K562 (cell line): ENCODE data around the gene MYBPHL. TPM values are rescaled to one million over a fixed set of nuclear protein-coding genes. Genes with fewer than 3 reads are reported as not detected.

Experiments
- ATAC-seq: fragments of 200-7000 bp; cut with Tn5 transposase; 3 replicates; pipeline ENCODE4 v1.9.1; 2020; ENCODE audit warnings: moderate library complexity
- BruUV-seq: library from RNA; stranded (reverse); fragments of 400-500 nt; replicated peaks from 2 replicates; lab custom pipeline; 2021; lab: Mats Ljungman, UMichigan
- CTCF ChIA-PET: fragments of 300-600 bp; formaldehyde crosslinking; extraction: SDS; loops from one replicate; lab custom pipeline; 2021; ENCODE audit warnings: low intra/inter-chr PET ratio; lab: Yijun Ruan, JAX
- POLR2A ChIA-PET: fragments of 300-600, 350-650 bp; sonication (Branson Sonifier 250); formaldehyde crosslinking; extraction: SDS; loops from one replicate; lab custom pipeline; 2021; ENCODE audit warnings: antibody characterized with exemption, inconsistent platforms; lab: Yijun Ruan, JAX
- DNase-seq, 4 experiments: peaks; one replicate each; pipeline versions ENCODE4 v3.0.0 to v3.0.0-alpha.2; 2011 to 2018; ENCODE audit warnings: low spot score in 3 of 4, mixed read lengths in 3 of 4; ENCODE audit errors: extremely low read depth in 1 of 4
- FAIRE-seq: peaks from 2 replicates; lab custom pipeline; 2011; peaks lifted over from hg19 to GRCh38; lab: Jason Lieb, UNC
- H2AFZ ChIP-seq: 2 replicates; pipeline ENCODE4 v1.6.0; 2011; ENCODE audit warnings: low read depth, low read length, control low read depth, inconsistent platforms
- H3K27ac ChIP-seq: fragments of 200-600 bp; 3 replicates; pipeline ENCODE4 v1.8.0; 2011; ENCODE audit warnings: low read depth, mild to moderate bottlenecking, control low read depth, inconsistent platforms, low read length, moderate library complexity, mixed read lengths; ENCODE audit errors: extremely low read depth
- H3K27me3 ChIP-seq, 2 experiments: fragments of 300-600 bp in 1 of 2; 2 replicates in 1 of 2; 3 replicates in 1 of 2; pipeline versions ENCODE4 v1.6.0 to v1.8.0; 2011; ENCODE audit warnings: inconsistent platforms in 2 of 2, low read length in 2 of 2, mild to moderate bottlenecking in 1 of 2, mixed read lengths in 1 of 2, moderate library complexity in 1 of 2; ENCODE audit not compliant: control insufficient read depth in 2 of 2, insufficient read depth in 2 of 2
- H3K36me3 ChIP-seq: fragments of 300-600 bp; 3 replicates; pipeline ENCODE4 v1.8.0; 2011; ENCODE audit warnings: mild to moderate bottlenecking, low read length, inconsistent platforms; ENCODE audit not compliant: control insufficient read depth, insufficient read depth
- H3K4me1 ChIP-seq, 2 experiments: fragments of 200-600 bp in 1 of 2; replicated peaks in 1 of 2; 2 replicates in 1 of 2; 3 replicates in 1 of 2; pipeline versions ENCODE4 v1.5.1 to v1.8.0; 2011; ENCODE audit warnings: inconsistent platforms in 2 of 2, low read length in 2 of 2, mild to moderate bottlenecking in 1 of 2, mixed read lengths in 1 of 2, moderate library complexity in 1 of 2; ENCODE audit not compliant: control insufficient read depth in 2 of 2, insufficient read depth in 2 of 2
- H3K4me2 ChIP-seq: 2 replicates; pipeline ENCODE4 v1.6.1; 2011; ENCODE audit warnings: low read length, control low read depth, inconsistent platforms, mixed read lengths; ENCODE audit not compliant: insufficient read depth
- H3K4me3 ChIP-seq: fragments of 200-600 bp; sonication (generic), shearing (Covaris generic); 2 replicates; pipeline ENCODE4 v1.5.1; 2016; ENCODE audit warnings: control low read depth, inconsistent platforms
- H3K79me2 ChIP-seq: fragments of 200-600 bp; 3 replicates; pipeline ENCODE4 v1.8.0; 2011; ENCODE audit warnings: low read length, inconsistent platforms; ENCODE audit not compliant: control insufficient read depth, insufficient read depth
- H3K9ac ChIP-seq, 2 experiments: 2 replicates each; pipeline versions ENCODE4 v1.6.0 to v1.6.1; 2011; ENCODE audit warnings: low read depth in 2 of 2, low read length in 2 of 2, control low read depth in 1 of 2, inconsistent platforms in 1 of 2, mild to moderate bottlenecking in 1 of 2, mixed read lengths in 1 of 2; ENCODE audit not compliant: insufficient read depth in 1 of 2
- H3K9me1 ChIP-seq: one replicate; pipeline ENCODE4 v1.6.0; 2011; ENCODE audit warnings: inconsistent platforms, mild to moderate bottlenecking, low read length, moderate library complexity; ENCODE audit not compliant: control insufficient read depth, insufficient read depth
- H3K9me3 ChIP-seq: replicated peaks from 2 replicates; pipeline ENCODE4 v1.5.1; 2011; ENCODE audit warnings: low read depth, low read length, inconsistent platforms; ENCODE audit not compliant: control insufficient read depth, insufficient read depth
- H4K20me1 ChIP-seq: replicated peaks from 2 replicates; pipeline ENCODE4 v1.6.1; 2011; ENCODE audit warnings: low read length, inconsistent platforms, mixed read lengths; ENCODE audit not compliant: control insufficient read depth, insufficient read depth
- HEY1 ChIP-seq: fragments of 250-450 bp; sonication (Bioruptor Pico); IDR thresholded peaks from 2 replicates; pipeline ENCODE4 v1.5.0; 2020; ENCODE audit warnings: mild to moderate bottlenecking, moderate library complexity, borderline replicate concordance
- IFI16 ChIP-seq: fragments of 250-450 bp; sonication (Bioruptor Pico); IDR thresholded peaks from 2 replicates; pipeline ENCODE4 v2.1.2; 2022; ENCODE audit warnings: mild to moderate bottlenecking, inconsistent platforms
- MNT ChIP-seq, 2 experiments: fragments of 450-650 bp; conservative IDR thresholded peaks; 2 replicates each; pipeline ENCODE4 v1.6.1; 2017; ENCODE audit warnings: mild to moderate bottlenecking in 2 of 2, moderate library complexity in 2 of 2
- PCBP2 ChIP-seq: fragments of 200-400 bp; formaldehyde crosslinking; IDR thresholded peaks from 2 replicates; pipeline ENCODE4 v1.6.1; 2018; ENCODE audit warnings: low read length, low read depth, mild to moderate bottlenecking, moderate library complexity; ENCODE audit not compliant: poor library complexity, severe bottlenecking
- RBM14 ChIP-seq: fragments of 200-400 bp; formaldehyde crosslinking; IDR thresholded peaks from 2 replicates; pipeline ENCODE4 v1.6.1; 2018; ENCODE audit warnings: low read depth, mild to moderate bottlenecking, low read length, moderate library complexity, borderline replicate concordance; ENCODE audit not compliant: insufficient read depth
- SMAD3 ChIP-seq: fragments of 450-650 bp; formaldehyde crosslinking; conservative IDR thresholded peaks from 2 replicates; pipeline ENCODE4 v1.4.0; 2020; ENCODE audit warnings: mild to moderate bottlenecking
- TEAD2 ChIP-seq: fragments of 450-650 bp; IDR thresholded peaks from 2 replicates; pipeline ENCODE4 v1.6.1; 2016; ENCODE audit warnings: missing genetic modification characterization, control low read depth, missing compliant biosample characterization
- TSC22D4 ChIP-seq: fragments of 450-650 bp; IDR thresholded peaks from 2 replicates; pipeline ENCODE4 v1.6.1; 2016; ENCODE audit warnings: missing genetic modification characterization, missing biosample characterization, control low read depth
- whole genome bisulfite sequencing: fragments of 100-300 bp; shearing (Covaris generic); methylation state at CpG from one replicate; pipeline ENCODE4 v1.1.6; 2016; ENCODE audit warnings: low coverage, mixed read lengths; ENCODE audit not compliant: insufficient coverage; ENCODE audit errors: missing lambda C conversion rate; 5-methylcytosine and 5-hydroxymethylcytosine counted together
- in situ Hi-C: fragments of 300-500 bp; cut with MboI; formaldehyde crosslinking; loops from 4 replicates; pipeline ENCODE4 v1.15.0; 2018; ENCODE audit warnings: inconsistent platforms, mixed read lengths
- intact Hi-C: fragments of 100-400 bp; cut with micrococcal nuclease; formaldehyde crosslinking; loops from 2 replicates; pipeline ENCODE4 v1.14.2; 2022
- polyA plus RNA-seq, 8 experiments: library from polyadenylated mRNA; depleted of rRNA in 4 of 8; stranded (reverse) in 5 of 8; unstranded in 3 of 8; fragments of >200 nt; fragmentation: Nextera tagmentation in 2 of 8; fragmentation: Illumina TruSeq in 1 of 8; extraction: Ambion mirVana in 2 of 8; extraction: Trizol in 1 of 8; gene quantifications; 2 replicates each; pipeline versions ENCODE4 v1.2.1 to v1.2.3, GENCODE V29; 2011 to 2014; ENCODE audit warnings: inconsistent platforms in 1 of 8, missing spikeins in 1 of 8
- total RNA-seq, 7 experiments: library from RNA; depleted of rRNA in 6 of 7; stranded (reverse); fragments of >200 nt in 6 of 7; fragmentation: Illumina TruSeq in 2 of 7; extraction: Trizol in 2 of 7; gene quantifications; 2 replicates each; pipeline versions ENCODE4 v1.2.1 to v1.2.3, GENCODE V29; 2011 to 2021; ENCODE audit warnings: low replicate concordance in 1 of 7

MYBPHL gene
- total and polyA plus RNA-seq, 9 of the 15 experiments (the other 6 are each of a cell fraction or from before 2014, with no cell fraction given): 0.20 to 1.9 (median 0.33) TPM

GRCh38 chr1:109296782-109297181 lies 10.0 kb downstream of the MYBPHL start:
- no peak for ATAC-seq
- WGBS: 75% methylated on average over 16 of the region's 16 CpGs
- CTCF ChIA-PET: no interaction called here
- POLR2A ChIA-PET: interaction anchor here (0.6 to 4.2 kb wide), 4 partner anchors 10 to 269 kb away, joined by 3 to 29 read pairs (median 6); partner anchors contain the start of gene MYBPHL
- no peaks in the 10 kb centered on the region for H3K36me3 ChIP-seq
- H3K79me2 ChIP-seq: no peaks in the 10 kb centered on the region
- H2AFZ ChIP-seq: no peak overlapping the region
- in situ Hi-C loops (no loop called here), intact Hi-C loops (no loop called here)
- TF ChIP-seq TSC22D4 (no peak), PCBP2 (no peak), IFI16 (CRISPR knock-in tag) (no peak), RBM14 (no peak), TEAD2 (no peak), HEY1 (CRISPR knock-in tag) (no peak), MNT (conservative IDR thresholded peaks at IDR 0.05) (no peak), SMAD3 (CRISPR knock-in tag) (no peak)
- no peak for DNase-seq
- H3K9me1 ChIP-seq: no peaks in the 10 kb centered on the region
- no peak overlapping the region for H3K4me3 ChIP-seq
- 0 out of 4 replicates have a peak overlapping the region, but pooled peaks of 1 of the 2 experiments have one; percentile 5 for H3K9ac ChIP-seq
- no peaks in the 10 kb centered on the region for H3K9me3 ChIP-seq
- peaks cover 25 to 43% of the 10 kb centered on the region in 2 experiments for H3K4me1 ChIP-seq
- no peak for FAIRE-seq
- no peak overlapping the region for H3K27ac ChIP-seq
- H3K27me3 ChIP-seq: no peaks in the 10 kb centered on the region
- no peaks in the 10 kb centered on the region for H4K20me1 ChIP-seq
- BruUV-seq: no TSS peak
- no peak overlapping the region for H3K4me2 ChIP-seq
